Measurements from ENCODE around the gene PEF1.

- TF ChIP-seq, protein P1, sequence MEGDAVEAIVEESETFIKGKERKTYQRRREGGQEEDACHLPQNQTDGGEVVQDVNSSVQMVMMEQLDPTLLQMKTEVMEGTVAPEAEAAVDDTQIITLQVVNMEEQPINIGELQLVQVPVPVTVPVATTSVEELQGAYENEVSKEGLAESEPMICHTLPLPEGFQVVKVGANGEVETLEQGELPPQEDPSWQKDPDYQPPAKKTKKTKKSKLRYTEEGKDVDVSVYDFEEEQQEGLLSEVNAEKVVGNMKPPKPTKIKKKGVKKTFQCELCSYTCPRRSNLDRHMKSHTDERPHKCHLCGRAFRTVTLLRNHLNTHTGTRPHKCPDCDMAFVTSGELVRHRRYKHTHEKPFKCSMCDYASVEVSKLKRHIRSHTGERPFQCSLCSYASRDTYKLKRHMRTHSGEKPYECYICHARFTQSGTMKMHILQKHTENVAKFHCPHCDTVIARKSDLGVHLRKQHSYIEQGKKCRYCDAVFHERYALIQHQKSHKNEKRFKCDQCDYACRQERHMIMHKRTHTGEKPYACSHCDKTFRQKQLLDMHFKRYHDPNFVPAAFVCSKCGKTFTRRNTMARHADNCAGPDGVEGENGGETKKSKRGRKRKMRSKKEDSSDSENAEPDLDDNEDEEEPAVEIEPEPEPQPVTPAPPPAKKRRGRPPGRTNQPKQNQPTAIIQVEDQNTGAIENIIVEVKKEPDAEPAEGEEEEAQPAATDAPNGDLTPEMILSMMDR (IDR thresholded peaks at IDR 0.05), result no peak
- no peak for TF ChIP-seq POLR2A (IDR thresholded peaks at IDR 0.05)
These were observed 62.6 kb downstream of the PEF1 start for GRCh38 chr1:31581821-31582810.
